K562 (cell line): ENCODE measurements around the gene FASTKD1. TPM values are rescaled to one million over a fixed set of nuclear protein-coding genes. Genes with fewer than 3 reads are reported as not detected.

Source experiments
- BRCA1 ChIP-seq, 2 experiments: fragments of 450-650 bp in 1 of 2; sonication (generic) in 1 of 2; formaldehyde crosslinking in 1 of 2; IDR thresholded peaks; 2 replicates each; pipeline versions ENCODE4 v1.5.0 to v1.6.1; 2017 to 2020; ENCODE audit warnings: mild to moderate bottlenecking in 1 of 2, missing genetic modification reagents in 1 of 2
- CHAMP1 ChIP-seq: fragments of 450-650 bp; IDR thresholded peaks from 2 replicates; pipeline ENCODE4 v1.6.1; 2016; ENCODE audit warnings: mild to moderate bottlenecking
- GTF2F1 ChIP-seq: IDR thresholded peaks from 2 replicates; pipeline ENCODE4 v1.6.1; 2011; ENCODE audit warnings: low read depth, low read length, improper control_type of control experiment
- HDAC2 ChIP-seq: fragments of 450-650 bp; IDR thresholded peaks from 2 replicates; pipeline ENCODE4 v1.6.1; 2016; ENCODE audit warnings: mild to moderate bottlenecking
- KLF16 ChIP-seq: IDR thresholded peaks from 2 replicates; pipeline ENCODE4 v1.6.1; 2016; ENCODE audit warnings: antibody characterized with exemption
- PHF21A ChIP-seq: fragments of 450-650 bp; IDR thresholded peaks from 2 replicates; pipeline ENCODE4 v1.6.1; 2017; ENCODE audit warnings: low read depth, borderline replicate concordance
- RCOR1 ChIP-seq, 2 experiments: IDR thresholded peaks; 2 replicates each; pipeline ENCODE4 v1.6.1; 2012; ENCODE audit warnings: low read depth in 2 of 2, low read length in 2 of 2, borderline replicate concordance in 1 of 2, improper control_type of control experiment in 1 of 2
- RFX5 ChIP-seq: IDR thresholded peaks from 2 replicates; pipeline ENCODE4 v1.6.1; 2011; ENCODE audit warnings: low read depth, mild to moderate bottlenecking, improper control_type of control experiment, low read length
- SNRNP70 ChIP-seq: fragments of 200-400 bp; formaldehyde crosslinking; optimal IDR thresholded peaks from 2 replicates; pipeline ENCODE3; 2017; ENCODE audit warnings: low read depth, low read length
- SRF ChIP-seq, 2 experiments: fragments of 250-450, 450-650 bp in 1 of 2; sonication (Bioruptor Pico) in 1 of 2; sonication (generic) in 1 of 2; formaldehyde crosslinking; IDR thresholded peaks; 2 replicates each; pipeline versions ENCODE4 v1.5.0 to v1.5.1; 2020 to 2022; ENCODE audit warnings: mild to moderate bottlenecking in 1 of 2, missing genetic modification reagents in 1 of 2
- TFE3 ChIP-seq: fragments of 450-650 bp; formaldehyde crosslinking; IDR thresholded peaks from 2 replicates; pipeline ENCODE4 v1.4.0; 2020; ENCODE audit warnings: mild to moderate bottlenecking, mixed read lengths
- WHSC1 ChIP-seq: IDR thresholded peaks from one replicate; pipeline ENCODE4 v1.6.1; 2012; ENCODE audit warnings: low read length, control low read depth, inconsistent platforms
- ZNF274 ChIP-seq: IDR thresholded peaks from 2 replicates; pipeline ENCODE4 v1.6.1; 2011; ENCODE audit warnings: low read depth, mild to moderate bottlenecking, low read length, moderate library complexity, borderline replicate concordance
- ZNF354B ChIP-seq: fragments of 250-450 bp; sonication (Bioruptor Pico); IDR thresholded peaks from 2 replicates; pipeline ENCODE4 v1.4.0; 2020
- ZNF695 ChIP-seq: fragments of 450-650 bp; formaldehyde crosslinking; IDR thresholded peaks from 2 replicates; pipeline ENCODE4 v1.4.0; 2020; ENCODE audit warnings: mild to moderate bottlenecking, moderate library complexity
- polyA plus RNA-seq, 8 experiments: library from polyadenylated mRNA; depleted of rRNA in 4 of 8; stranded (reverse) in 5 of 8; unstranded in 3 of 8; fragments of >200 nt; fragmentation: Nextera tagmentation in 2 of 8; fragmentation: Illumina TruSeq in 1 of 8; extraction: Ambion mirVana in 2 of 8; extraction: Trizol in 1 of 8; gene quantifications; 2 replicates each; pipeline versions ENCODE4 v1.2.1 to v1.2.3, GENCODE V29; 2011 to 2014; ENCODE audit warnings: inconsistent platforms in 1 of 8, missing spikeins in 1 of 8
- total RNA-seq, 7 experiments: library from RNA; depleted of rRNA in 6 of 7; stranded (reverse); fragments of >200 nt in 6 of 7; fragmentation: Illumina TruSeq in 2 of 7; extraction: Trizol in 2 of 7; gene quantifications; 2 replicates each; pipeline versions ENCODE4 v1.2.1 to v1.2.3, GENCODE V29; 2011 to 2021; ENCODE audit warnings: low replicate concordance in 1 of 7
- TF ChIP-seq, protein P1 (sequence below): fragments of 250-450 bp; sonication (Bioruptor Pico); IDR thresholded peaks from 2 replicates; pipeline ENCODE4 v1.8.0; 2021; ENCODE audit warnings: moderate library complexity, mild to moderate bottlenecking, inconsistent platforms
- TF ChIP-seq, protein P2 (sequence below): fragments of 250-450 bp; sonication (Bioruptor Pico); IDR thresholded peaks from 2 replicates; pipeline ENCODE4 v1.4.0; 2020
- TF ChIP-seq, protein P3 (sequence below): IDR thresholded peaks from 3 replicates; pipeline ENCODE4 v1.6.1; 2011; ENCODE audit warnings: borderline replicate concordance, mild to moderate bottlenecking; ENCODE audit not compliant: insufficient read length, insufficient read depth
- TF ChIP-seq, protein P4 (sequence below): fragments of 250-450 bp; sonication (Bioruptor Pico); IDR thresholded peaks from 2 replicates; pipeline ENCODE4 v1.8.0; 2022; ENCODE audit warnings: inconsistent platforms

FASTKD1 gene
- total and polyA plus RNA-seq, 9 of the 15 experiments (the other 6 are each of a cell fraction or from before 2014, with no cell fraction given) = 63.5 to 134 (median 119) TPM

- TF ChIP-seq, protein P1, sequence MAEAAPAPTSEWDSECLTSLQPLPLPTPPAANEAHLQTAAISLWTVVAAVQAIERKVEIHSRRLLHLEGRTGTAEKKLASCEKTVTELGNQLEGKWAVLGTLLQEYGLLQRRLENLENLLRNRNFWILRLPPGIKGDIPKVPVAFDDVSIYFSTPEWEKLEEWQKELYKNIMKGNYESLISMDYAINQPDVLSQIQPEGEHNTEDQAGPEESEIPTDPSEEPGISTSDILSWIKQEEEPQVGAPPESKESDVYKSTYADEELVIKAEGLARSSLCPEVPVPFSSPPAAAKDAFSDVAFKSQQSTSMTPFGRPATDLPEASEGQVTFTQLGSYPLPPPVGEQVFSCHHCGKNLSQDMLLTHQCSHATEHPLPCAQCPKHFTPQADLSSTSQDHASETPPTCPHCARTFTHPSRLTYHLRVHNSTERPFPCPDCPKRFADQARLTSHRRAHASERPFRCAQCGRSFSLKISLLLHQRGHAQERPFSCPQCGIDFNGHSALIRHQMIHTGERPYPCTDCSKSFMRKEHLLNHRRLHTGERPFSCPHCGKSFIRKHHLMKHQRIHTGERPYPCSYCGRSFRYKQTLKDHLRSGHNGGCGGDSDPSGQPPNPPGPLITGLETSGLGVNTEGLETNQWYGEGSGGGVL (CRISPR knock-in tag) = no peak
- TF ChIP-seq WHSC1 (no peak), KLF16 (no peak), GTF2F1 (no peak), ZNF695 (no peak), PHF21A (no peak), RCOR1 (IDR thresholded peaks at IDR 0.05; ENCODE audit: borderline replicate concordance in 1 of 2, low read depth in 2 of 2, low read length in 2 of 2) (no peak), TFE3 (CRISPR knock-in tag) (no peak), SNRNP70 (no peak), ZNF274 (no peak), CHAMP1 (0 out of 2 replicates have a peak, but pooled peaks have one; percentile 33), ZNF354B (CRISPR knock-in tag) (no peak), BRCA1 (IDR thresholded peaks at IDR 0.05) (no peak), BRCA1 (CRISPR knock-in tag; IDR thresholded peaks at IDR 0.05) (no peak), SRF (CRISPR knock-in tag; IDR thresholded peaks at IDR 0.05) (no peak), RFX5 (no peak), HDAC2 (no peak)
- TF ChIP-seq, protein P2, sequence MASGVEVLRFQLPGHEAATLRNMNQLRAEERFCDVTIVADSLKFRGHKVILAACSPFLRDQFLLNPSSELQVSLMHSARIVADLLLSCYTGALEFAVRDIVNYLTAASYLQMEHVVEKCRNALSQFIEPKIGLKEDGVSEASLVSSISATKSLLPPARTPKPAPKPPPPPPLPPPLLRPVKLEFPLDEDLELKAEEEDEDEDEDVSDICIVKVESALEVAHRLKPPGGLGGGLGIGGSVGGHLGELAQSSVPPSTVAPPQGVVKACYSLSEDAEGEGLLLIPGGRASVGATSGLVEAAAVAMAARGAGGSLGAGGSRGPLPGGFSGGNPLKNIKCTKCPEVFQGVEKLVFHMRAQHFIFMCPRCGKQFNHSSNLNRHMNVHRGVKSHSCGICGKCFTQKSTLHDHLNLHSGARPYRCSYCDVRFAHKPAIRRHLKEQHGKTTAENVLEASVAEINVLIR (CRISPR knock-in tag) = no peak
- TF ChIP-seq, protein P3, sequence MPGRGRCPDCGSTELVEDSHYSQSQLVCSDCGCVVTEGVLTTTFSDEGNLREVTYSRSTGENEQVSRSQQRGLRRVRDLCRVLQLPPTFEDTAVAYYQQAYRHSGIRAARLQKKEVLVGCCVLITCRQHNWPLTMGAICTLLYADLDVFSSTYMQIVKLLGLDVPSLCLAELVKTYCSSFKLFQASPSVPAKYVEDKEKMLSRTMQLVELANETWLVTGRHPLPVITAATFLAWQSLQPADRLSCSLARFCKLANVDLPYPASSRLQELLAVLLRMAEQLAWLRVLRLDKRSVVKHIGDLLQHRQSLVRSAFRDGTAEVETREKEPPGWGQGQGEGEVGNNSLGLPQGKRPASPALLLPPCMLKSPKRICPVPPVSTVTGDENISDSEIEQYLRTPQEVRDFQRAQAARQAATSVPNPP = no peak
- TF ChIP-seq, protein P4, sequence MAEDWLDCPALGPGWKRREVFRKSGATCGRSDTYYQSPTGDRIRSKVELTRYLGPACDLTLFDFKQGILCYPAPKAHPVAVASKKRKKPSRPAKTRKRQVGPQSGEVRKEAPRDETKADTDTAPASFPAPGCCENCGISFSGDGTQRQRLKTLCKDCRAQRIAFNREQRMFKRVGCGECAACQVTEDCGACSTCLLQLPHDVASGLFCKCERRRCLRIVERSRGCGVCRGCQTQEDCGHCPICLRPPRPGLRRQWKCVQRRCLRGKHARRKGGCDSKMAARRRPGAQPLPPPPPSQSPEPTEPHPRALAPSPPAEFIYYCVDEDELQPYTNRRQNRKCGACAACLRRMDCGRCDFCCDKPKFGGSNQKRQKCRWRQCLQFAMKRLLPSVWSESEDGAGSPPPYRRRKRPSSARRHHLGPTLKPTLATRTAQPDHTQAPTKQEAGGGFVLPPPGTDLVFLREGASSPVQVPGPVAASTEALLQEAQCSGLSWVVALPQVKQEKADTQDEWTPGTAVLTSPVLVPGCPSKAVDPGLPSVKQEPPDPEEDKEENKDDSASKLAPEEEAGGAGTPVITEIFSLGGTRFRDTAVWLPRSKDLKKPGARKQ = peak; percentile 84; the same call in 1 of the 2 replicates
Observed at GRCh38 chr2:169573974-169574299, 272 bp upstream of the FASTKD1 start (continued).
